Neural progenitor cell (in vitro differentiated cells): ENCODE data around the gene GABRB1. TPM values are rescaled to one million over a fixed set of nuclear protein-coding genes. Genes with fewer than 3 reads are reported as not detected.
"Not testable (repeated sequence)": the region's sequence is repeated elsewhere in the genome, so short reads cannot be mapped to it uniquely, and the experiment has no call there.

Source experiments
- DNase-seq: peaks from one replicate; pipeline ENCODE4 v3.0.0-alpha.2; 2016; ENCODE audit warnings: low spot score
- H2AFZ ChIP-seq: fragments of 200-600 bp; sonication (generic); replicated peaks from 2 replicates; pipeline ENCODE4 v1.6.1; 2016; ENCODE audit warnings: antibody characterized with exemption
- H3F3A ChIP-seq: fragments of 200-600 bp; sonication (generic); 2 replicates; pipeline ENCODE4 v1.6.1; 2016; ENCODE audit warnings: antibody characterized with exemption, low read depth
- H3K27ac ChIP-seq: fragments of 200-600 bp; sonication (generic); 2 replicates; pipeline ENCODE4 v1.5.1; 2016; ENCODE audit warnings: mild to moderate bottlenecking
- H3K27me3 ChIP-seq: fragments of 200-600 bp; sonication (generic); 2 replicates; pipeline ENCODE4 v1.6.1; 2016; ENCODE audit warnings: mild to moderate bottlenecking, moderate library complexity
- H3K36me3 ChIP-seq: fragments of 200-600 bp; sonication (generic); 2 replicates; pipeline ENCODE4 v1.5.1; 2016
- H3K4me1 ChIP-seq: fragments of 200-600 bp; sonication (generic); 2 replicates; pipeline ENCODE4 v1.6.1; 2016; ENCODE audit warnings: mixed run types
- H3K4me2 ChIP-seq: fragments of 200-600 bp; sonication (generic); 2 replicates; pipeline ENCODE4 v1.6.1; 2016
- H3K4me3 ChIP-seq: fragments of 200-600 bp; sonication (generic); 2 replicates; pipeline ENCODE4 v1.5.1; 2016
- H3K79me2 ChIP-seq: fragments of 200-600 bp; sonication (generic); 2 replicates; pipeline ENCODE4 v1.6.1; 2016; ENCODE audit warnings: low read depth
- H3K9ac ChIP-seq: fragments of 200-600 bp; sonication (generic); 2 replicates; pipeline ENCODE4 v1.6.1; 2016
- H3K9me3 ChIP-seq: fragments of 200-600 bp; sonication (generic); 2 replicates; pipeline ENCODE4 v1.5.1; 2016; ENCODE audit warnings: low read depth
- H4K20me1 ChIP-seq: fragments of 200-600 bp; sonication (generic); 2 replicates; pipeline ENCODE4 v1.6.1; 2016; ENCODE audit warnings: low read depth
- H3K27ac Mint-ChIP-seq: 3 replicates; pipeline ENCODE4 v1.8.0; 2021; ENCODE audit warnings: mixed read lengths
- H3K27me3 Mint-ChIP-seq: 2 replicates; pipeline ENCODE4 v1.8.0; 2022; ENCODE audit warnings: low read depth, mild to moderate bottlenecking, inconsistent platforms, moderate library complexity, mixed read lengths; ENCODE audit not compliant: insufficient read depth
- H3K36me3 Mint-ChIP-seq: 3 replicates; pipeline ENCODE4 v1.8.0; 2021; ENCODE audit warnings: mixed read lengths
- H3K4me1 Mint-ChIP-seq: 3 replicates; pipeline ENCODE4 v1.8.0; 2021; ENCODE audit warnings: mixed read lengths
- H3K4me3 Mint-ChIP-seq: 3 replicates; pipeline ENCODE4 v1.8.0; 2021; ENCODE audit warnings: mild to moderate bottlenecking, moderate library complexity, mixed read lengths
- H3K9me3 Mint-ChIP-seq: 3 replicates; pipeline ENCODE4 v1.8.0; 2020; ENCODE audit warnings: mixed read lengths
- CTCF ChIP-seq: fragments of 200-600 bp; sonication (generic); IDR thresholded peaks from 2 replicates; pipeline ENCODE4 v1.5.1; 2017; ENCODE audit warnings: antibody characterized with exemption, mild to moderate bottlenecking
- EZH2 ChIP-seq: fragments of 200-600 bp; sonication (generic); IDR thresholded peaks from 2 replicates; pipeline ENCODE4 v1.6.1; 2017; ENCODE audit warnings: antibody characterized with exemption, mild to moderate bottlenecking, moderate library complexity
- EZH2phosphoT487 ChIP-seq: fragments of 200-600 bp; sonication (generic); IDR thresholded peaks from 2 replicates; pipeline ENCODE4 v1.6.1; 2017; ENCODE audit warnings: antibody characterized with exemption
- total RNA-seq: library from RNA; depleted of rRNA; stranded (reverse); fragments of >200 nt; gene quantifications from 2 replicates; pipeline ENCODE4 v1.2.3, GENCODE V29; 2015; ENCODE audit warnings: low replicate concordance

Gene GABRB1
- total RNA-seq, 1 donor from 2014 or later, result not detected

GRCh38 chr4:47372561-47372960 lies 341.2 kb downstream of the GABRB1 start:
- no peak overlapping the region for H2AFZ ChIP-seq
- H3K36me3 Mint-ChIP-seq, result no peaks in the 10 kb centered on the region
- H3K27me3 Mint-ChIP-seq, result peaks cover 6% of the 10 kb centered on the region
- H3K4me3 Mint-ChIP-seq, result no peak overlapping the region
- no peak overlapping the region for H3K4me2 ChIP-seq
- H4K20me1 ChIP-seq, result no peaks in the 10 kb centered on the region
- H3K4me1 ChIP-seq, result no peaks in the 10 kb centered on the region
- H3K27me3 ChIP-seq, result no peaks in the 10 kb centered on the region
- DNase-seq, result no peak
- no peaks in the 10 kb centered on the region for H3K4me1 Mint-ChIP-seq
- H3F3A ChIP-seq, result no peaks in the 10 kb centered on the region
- H3K9me3 Mint-ChIP-seq, result peaks cover 13% of the 10 kb centered on the region
- no peak overlapping the region for H3K27ac ChIP-seq
- no peaks in the 10 kb centered on the region for H3K36me3 ChIP-seq
- H3K4me3 ChIP-seq, result no peak overlapping the region
- TF ChIP-seq CTCF, result no peak
- TF ChIP-seq EZH2phosphoT487, result no peak
- no peak for TF ChIP-seq EZH2
- H3K27ac Mint-ChIP-seq, result no peak overlapping the region
- H3K9ac ChIP-seq, result no peak overlapping the region
- H3K9me3 ChIP-seq, result no peaks in the 10 kb centered on the region
- no peaks in the 10 kb centered on the region for H3K79me2 ChIP-seq

- Mint-ChIP-seq H3K27me3 (peaks cover 5% of the 10 kb centered on the region), H3K27ac (no peak overlapping the region), H3K9me3 (peaks cover 14% of the 10 kb centered on the region), H3K36me3 (no peaks in the 10 kb centered on the region), H3K4me3 (no peak overlapping the region), H3K4me1 (no peaks in the 10 kb centered on the region)
- TF ChIP-seq EZH2, result no peak
- Histone ChIP-seq H3K27ac (no peak overlapping the region), H3K79me2 (no peaks in the 10 kb centered on the region), H2AFZ (no peak overlapping the region), H3K9ac (no peak overlapping the region), H3K36me3 (no peaks in the 10 kb centered on the region), H3K4me2 (no peak overlapping the region), H3K27me3 (no peaks in the 10 kb centered on the region), H3F3A (no peaks in the 10 kb centered on the region), H3K4me3 (no peak overlapping the region), H3K4me1 (no peaks in the 10 kb centered on the region), H3K9me3 (no peaks in the 10 kb centered on the region), H4K20me1 (no peaks in the 10 kb centered on the region)
- no peak for DNase-seq
Observed at GRCh38 chr4:47373174-47373573, 341.8 kb downstream of the GABRB1 start.

GRCh38 chr4:47373709-47374108 lies 342.3 kb downstream of the GABRB1 start:
- Histone ChIP-seq H3K27ac (no peak overlapping the region), H3K79me2 (no peaks in the 10 kb centered on the region), H3K27me3 (no peaks in the 10 kb centered on the region), H3K4me2 (no peak overlapping the region), H3K9me3 (no peaks in the 10 kb centered on the region), H3K4me1 (no peaks in the 10 kb centered on the region), H2AFZ (no peak overlapping the region), H4K20me1 (no peaks in the 10 kb centered on the region), H3K4me3 (no peak overlapping the region), H3K9ac (no peak overlapping the region), H3F3A (no peaks in the 10 kb centered on the region), H3K36me3 (no peaks in the 10 kb centered on the region)
- Mint-ChIP-seq H3K27me3 (peaks cover 5% of the 10 kb centered on the region), H3K27ac (no peak overlapping the region), H3K9me3 (peaks cover 14% of the 10 kb centered on the region), H3K36me3 (no peaks in the 10 kb centered on the region), H3K4me3 (no peak overlapping the region), H3K4me1 (no peaks in the 10 kb centered on the region)
- TF ChIP-seq CTCF, result no peak
- TF ChIP-seq EZH2phosphoT487, result no peak
- no peak for TF ChIP-seq EZH2
- DNase-seq, result no peak

- peaks cover 5% of the 10 kb centered on the region for H3K27me3 Mint-ChIP-seq
- H3K9me3 ChIP-seq, result no peaks in the 10 kb centered on the region
- no peaks in the 10 kb centered on the region for H3K4me1 Mint-ChIP-seq
- no peaks in the 10 kb centered on the region for H3K36me3 Mint-ChIP-seq
- H3F3A ChIP-seq, result no peaks in the 10 kb centered on the region
- H2AFZ ChIP-seq, result no peak overlapping the region
- no peaks in the 10 kb centered on the region for H3K27me3 ChIP-seq
- no peak overlapping the region for H3K4me3 Mint-ChIP-seq
- no peak overlapping the region for H3K9ac ChIP-seq
- H3K9me3 Mint-ChIP-seq, result peaks cover 14% of the 10 kb centered on the region
- TF ChIP-seq CTCF, result no peak
- TF ChIP-seq EZH2phosphoT487, result no peak
- TF ChIP-seq EZH2, result no peak
- H3K36me3 ChIP-seq, result no peaks in the 10 kb centered on the region
- H3K27ac Mint-ChIP-seq, result no peak overlapping the region
- no peaks in the 10 kb centered on the region for H3K4me1 ChIP-seq
- no peak overlapping the region for H3K4me2 ChIP-seq
- DNase-seq, result no peak
- H3K4me3 ChIP-seq, result no peak overlapping the region
- no peaks in the 10 kb centered on the region for H4K20me1 ChIP-seq
- no peak overlapping the region for H3K27ac ChIP-seq
- H3K79me2 ChIP-seq, result no peaks in the 10 kb centered on the region
Observed at GRCh38 chr4:47374477-47374876, 343.1 kb downstream of the GABRB1 start.

- H3K36me3 ChIP-seq, H3K4me3 Mint-ChIP-seq, H3K27me3 ChIP-seq, H3K27ac Mint-ChIP-seq, H3K4me3 ChIP-seq, H3K9ac ChIP-seq, H3K36me3 Mint-ChIP-seq, H3K79me2 ChIP-seq, H2AFZ ChIP-seq, H3F3A ChIP-seq, DNase-seq, H3K27ac ChIP-seq, H3K4me1 Mint-ChIP-seq, H3K9me3 ChIP-seq, H4K20me1 ChIP-seq, H3K27me3 Mint-ChIP-seq, H3K4me2 ChIP-seq, H3K4me1 ChIP-seq: not testable (repeated sequence)
- peaks cover 11% of the 10 kb centered on the region for H3K9me3 Mint-ChIP-seq
Observed at GRCh38 chr4:47378021-47378530, 346.7 kb downstream of the GABRB1 start.
